NCI-H345 (cell line): Measurements from ENCODE around the gene BCL7C.
"Not testable (repeated sequence)": the region's sequence is repeated elsewhere in the genome, so short reads cannot be mapped to it uniquely, and the experiment has no call there.

Experiments used
- DNase-seq: peaks from one replicate; lab custom pipeline; 2025; lab: John Stamatoyannopoulos, UW

BCL7C gene

GRCh38 chr16:30893744-30894539, at the start of gene BCL7C:
Gene BCL7C, minus strand, starts transcription at chr16:30894077. Its CDS starts 133 bp downstream, at chr16:30893944.
- DNase-seq = peak; percentile 94

DNA sequence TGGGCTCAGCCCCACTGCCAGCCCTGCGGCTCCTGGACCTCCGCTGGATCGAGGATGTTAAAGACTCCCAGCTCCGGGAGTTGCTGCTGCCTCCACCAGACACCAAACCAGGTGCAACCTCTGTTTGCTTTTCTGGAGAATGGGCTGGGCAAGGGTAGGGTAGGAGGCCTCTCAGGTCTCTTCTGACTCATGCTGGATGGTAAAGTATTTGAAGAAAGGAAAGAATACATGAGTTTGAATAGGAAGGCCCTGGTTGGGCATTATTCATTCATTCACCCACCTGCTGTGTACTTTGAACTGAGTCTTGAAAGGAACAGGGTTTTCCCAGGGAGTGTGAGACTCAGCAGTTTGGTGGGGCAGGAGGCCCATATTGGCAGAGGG, 48.5 kb upstream of the BCL7C start:
- no peak for DNase-seq

- peak; percentile 62 for DNase-seq
Observed at GRCh38 chr16:30941600-30942425, 47.9 kb upstream of the BCL7C start.

DNA sequence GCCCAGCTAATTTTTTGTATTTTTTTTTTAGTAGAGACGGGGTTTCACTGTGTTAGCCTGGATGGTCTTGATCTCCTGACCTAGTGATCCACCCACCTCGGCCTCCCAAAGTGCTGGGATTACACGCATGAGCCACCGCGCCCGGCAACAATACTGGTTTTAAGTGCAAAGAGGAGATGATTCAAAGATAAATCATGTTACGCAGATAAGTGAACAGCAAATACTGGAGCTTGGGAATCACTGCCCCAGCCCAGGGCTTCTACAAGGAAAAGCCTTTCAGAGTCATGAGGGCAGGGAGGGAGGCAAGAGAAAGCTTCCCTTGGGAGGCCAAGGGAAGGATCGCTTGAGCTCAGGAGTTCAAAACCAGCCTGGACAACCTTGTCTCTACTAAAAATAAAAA, 45.7 kb upstream of the BCL7C start:
- DNase-seq = not testable (repeated sequence)

DNA sequence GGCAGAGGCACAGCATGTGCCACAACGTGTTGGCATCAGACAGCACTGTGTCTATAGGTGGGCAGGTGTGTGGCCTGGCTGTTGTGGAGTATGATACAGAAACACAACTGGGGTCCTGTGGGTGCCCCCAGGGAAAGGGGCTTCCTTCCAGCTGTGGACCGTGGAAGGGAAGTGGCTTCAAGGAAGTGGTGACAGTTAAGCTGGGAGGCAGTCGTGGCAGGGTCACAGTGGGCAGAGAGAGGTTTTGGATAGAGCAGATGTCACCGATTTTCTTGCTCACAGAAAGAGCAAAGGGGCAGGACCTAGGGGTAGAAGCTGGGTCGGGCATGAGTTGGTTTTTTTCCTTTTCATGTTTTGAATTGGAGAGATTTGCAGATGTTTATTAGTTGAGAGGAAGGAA, 43.8 kb upstream of the BCL7C start:
- no peak for DNase-seq

GRCh38 chr16:30934827-30935557, 41.1 kb upstream of the BCL7C start:
- DNase-seq = no peak

- no peak for DNase-seq
Observed at GRCh38 chr16:30931068-30931650, 37.3 kb upstream of the BCL7C start.

DNA sequence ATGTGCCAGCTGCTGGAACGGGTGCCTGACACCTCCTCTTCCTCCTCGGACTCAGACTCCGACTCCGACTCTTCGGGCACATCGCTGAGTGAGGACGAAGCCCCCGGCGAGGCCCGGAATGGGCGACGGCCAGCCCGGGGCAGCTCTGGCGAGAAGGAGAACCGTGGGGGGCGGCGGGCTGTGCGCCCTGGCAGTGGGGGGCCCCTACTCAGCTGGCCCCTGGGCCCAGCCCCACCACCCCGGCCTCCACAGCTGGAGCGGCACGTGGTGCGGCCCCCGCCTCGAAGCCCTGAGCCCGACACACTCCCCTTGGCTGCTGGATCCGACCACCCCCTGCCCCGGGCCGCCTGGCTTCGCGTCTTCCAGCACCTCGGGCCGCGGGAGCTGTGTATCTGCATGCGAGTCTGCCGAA, 36.3 kb upstream of the BCL7C start:
- no peak for DNase-seq

DNA sequence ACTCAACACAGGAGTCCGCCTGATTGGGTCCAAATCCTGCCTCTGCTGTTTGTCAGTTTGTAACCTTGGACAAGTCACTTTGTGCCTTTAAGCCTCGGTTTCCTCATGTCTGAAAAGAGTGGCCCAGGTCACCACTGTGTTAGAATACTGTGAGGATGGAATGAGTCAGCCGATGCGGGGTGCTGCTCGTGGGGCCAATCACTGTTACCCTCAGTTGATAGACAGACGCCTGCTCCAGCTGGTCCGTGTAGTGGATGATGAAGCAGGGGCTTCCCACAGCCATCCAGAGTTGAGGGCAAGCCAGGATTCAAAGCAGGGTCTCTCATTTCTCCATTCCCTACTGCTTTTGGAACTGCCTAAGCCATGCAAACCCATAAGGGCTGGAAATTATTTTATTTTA, 35.3 kb upstream of the BCL7C start:
- no peak for DNase-seq

GRCh38 chr16:30928390-30928789, 34.5 kb upstream of the BCL7C start:
- no peak for DNase-seq

DNA sequence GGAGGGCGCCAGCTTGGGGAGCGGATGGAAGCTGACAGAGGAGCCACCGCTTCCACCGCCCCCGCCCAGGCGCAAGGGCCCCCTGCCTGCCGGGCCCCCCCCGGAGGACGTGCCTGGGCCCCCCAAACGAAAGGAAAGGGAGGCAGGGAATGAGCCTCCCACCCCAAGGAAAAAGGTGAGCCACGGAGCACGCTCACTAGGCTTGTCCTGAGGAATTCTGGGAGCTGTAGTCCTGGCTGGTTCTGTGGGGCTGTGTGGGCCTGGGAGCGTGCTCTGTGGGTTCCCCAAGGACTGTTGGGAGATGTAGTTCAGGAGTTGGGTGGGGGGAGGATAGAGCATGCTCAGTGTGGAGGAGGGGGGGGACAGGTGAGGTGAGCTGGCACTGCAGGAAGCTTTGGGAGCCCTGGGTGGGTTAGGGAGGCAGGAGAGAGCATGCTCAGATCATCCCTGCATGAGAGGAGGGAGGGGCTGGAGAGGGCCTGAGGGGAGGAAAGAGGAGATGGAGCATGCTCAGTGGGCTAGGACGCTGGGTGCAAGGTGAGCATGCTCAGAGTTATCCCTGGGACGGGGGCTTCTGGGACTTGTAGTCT, 34.0 kb upstream of the BCL7C start:
- DNase-seq = peak; percentile 92

GRCh38 chr16:30926937-30927788, 33.3 kb upstream of the BCL7C start:
- no peak for DNase-seq

- no peak for DNase-seq
Observed at GRCh38 chr16:30925995-30926811, 32.3 kb upstream of the BCL7C start.

GRCh38 chr16:30925632-30925987, 31.7 kb upstream of the BCL7C start:
- no peak for DNase-seq

- DNase-seq = no peak
Observed at GRCh38 chr16:30924913-30925631, 31.2 kb upstream of the BCL7C start.

- DNase-seq = peak; percentile 18
Observed at GRCh38 chr16:30924076-30924912, 30.4 kb upstream of the BCL7C start.

- peak; percentile 59 for DNase-seq
Observed at GRCh38 chr16:30923554-30924075, 29.7 kb upstream of the BCL7C start, which contains the start of gene FBXL19. Gene FBXL19, plus strand, starts transcription at chr16:30923572. Its CDS starts 2,183 bp downstream, at chr16:30925755.

GRCh38 chr16:30922960-30923535, 29.2 kb upstream of the BCL7C start:
- DNase-seq = peak; percentile 100
